GM18873 (cell line): ENCODE data around the gene RNU5B-1.
"Not testable (repeated sequence)": the region's sequence is repeated elsewhere in the genome, so short reads cannot be mapped to it uniquely, and the experiment has no call there.

Experiments used
- ATAC-seq: cut with Tn5 transposase; IDR thresholded peaks from one replicate; pipeline ENCODE4 v1.9.1; 2021; ENCODE audit warnings: mild to moderate bottlenecking, moderate library complexity, moderate number of reproducible peaks; ENCODE audit not compliant: unreplicated experiment, low FRiP score

Gene RNU5B-1

DNA sequence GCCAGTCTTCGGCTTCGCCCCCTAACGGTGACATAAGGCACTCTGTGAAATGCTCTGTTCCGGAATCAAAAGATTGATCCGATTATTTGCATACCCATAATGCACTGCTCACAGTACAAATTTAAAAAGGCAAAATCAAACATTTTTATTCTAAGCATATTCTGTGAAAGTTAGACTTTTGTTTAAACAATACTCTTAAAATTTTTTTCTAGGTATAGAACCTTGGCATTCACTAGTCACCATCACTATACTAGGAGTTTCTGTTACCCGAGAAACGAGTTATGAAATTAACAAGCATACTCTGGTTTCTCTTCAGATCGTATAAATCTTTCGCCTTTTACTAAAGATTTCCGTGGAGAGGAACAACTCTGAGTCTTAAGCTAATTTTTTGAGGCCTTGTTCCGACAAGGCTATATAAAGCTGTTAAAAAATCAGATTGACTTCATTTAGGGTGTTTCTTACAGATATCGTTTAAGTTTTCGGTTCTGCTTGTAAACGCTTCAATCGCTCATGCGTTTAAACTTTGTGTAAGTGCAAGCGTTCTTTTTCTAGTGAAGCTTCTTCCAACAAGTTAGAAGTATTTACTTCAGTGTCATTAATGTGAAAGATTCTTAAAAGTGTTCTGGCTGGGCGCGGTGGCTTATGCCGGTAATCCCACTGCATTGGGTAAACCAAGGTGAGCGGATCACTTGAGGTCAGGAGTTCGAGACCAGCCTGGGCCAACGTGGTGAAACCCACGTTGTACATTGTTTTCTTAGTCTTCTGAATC is at the start of gene RNU5B-1:
RNU5B-1 (plus strand) TSS at position 297 of the 769 bp plus-strand sequence.
- peak; percentile 76 for ATAC-seq

DNA sequence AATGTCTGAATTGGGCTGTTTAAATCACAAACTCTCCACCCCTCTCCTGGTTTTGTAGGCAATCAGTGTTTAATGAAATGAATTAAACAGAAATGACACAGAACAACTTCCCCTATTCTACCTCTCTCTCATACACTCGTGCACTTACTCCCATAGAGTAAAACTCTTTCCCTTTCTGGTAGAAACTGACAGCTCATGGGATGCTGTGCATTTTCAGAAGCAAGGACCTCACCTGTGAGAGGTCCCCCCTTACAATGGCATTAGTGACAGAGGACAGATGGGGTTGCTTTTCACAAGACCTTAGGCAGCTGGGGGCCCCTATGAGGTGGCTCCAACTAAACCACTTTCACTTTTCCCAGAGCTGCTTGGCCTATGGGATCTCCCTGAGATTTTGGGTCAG is 49.7 kb upstream of the RNU5B-1 start:
- no peak for ATAC-seq

DNA sequence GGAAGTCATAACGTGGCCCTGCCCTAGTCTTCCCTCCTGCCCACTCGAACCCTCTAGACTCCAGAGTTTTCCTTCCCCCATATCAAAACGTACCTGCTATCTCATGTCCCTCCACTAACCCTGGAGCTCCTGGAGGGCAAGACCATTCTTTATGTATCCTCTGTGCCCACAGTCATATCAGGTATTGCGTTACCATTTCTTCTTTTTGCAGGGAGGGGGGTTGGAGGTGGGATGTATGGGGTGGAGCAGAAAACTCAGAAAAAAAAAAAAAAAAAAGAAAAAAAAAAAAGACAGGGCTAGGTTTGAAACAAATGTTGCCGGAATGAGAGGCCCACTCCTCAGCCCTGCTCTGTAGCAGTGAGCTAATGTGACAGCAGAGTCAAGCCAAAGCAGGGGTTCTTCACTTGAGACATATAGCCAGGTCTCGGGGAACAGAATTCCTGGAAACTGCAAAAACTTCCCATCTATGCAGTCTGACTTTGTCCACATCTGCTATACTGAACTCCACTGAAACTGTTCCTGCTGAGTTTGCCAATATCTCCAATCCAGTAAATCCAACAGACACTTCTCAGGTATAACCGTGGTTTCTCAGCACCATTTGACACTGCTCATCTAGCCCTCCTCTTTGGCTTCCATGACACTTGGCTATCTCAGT is 48.9 kb upstream of the RNU5B-1 start:
- ATAC-seq: no peak

DNA sequence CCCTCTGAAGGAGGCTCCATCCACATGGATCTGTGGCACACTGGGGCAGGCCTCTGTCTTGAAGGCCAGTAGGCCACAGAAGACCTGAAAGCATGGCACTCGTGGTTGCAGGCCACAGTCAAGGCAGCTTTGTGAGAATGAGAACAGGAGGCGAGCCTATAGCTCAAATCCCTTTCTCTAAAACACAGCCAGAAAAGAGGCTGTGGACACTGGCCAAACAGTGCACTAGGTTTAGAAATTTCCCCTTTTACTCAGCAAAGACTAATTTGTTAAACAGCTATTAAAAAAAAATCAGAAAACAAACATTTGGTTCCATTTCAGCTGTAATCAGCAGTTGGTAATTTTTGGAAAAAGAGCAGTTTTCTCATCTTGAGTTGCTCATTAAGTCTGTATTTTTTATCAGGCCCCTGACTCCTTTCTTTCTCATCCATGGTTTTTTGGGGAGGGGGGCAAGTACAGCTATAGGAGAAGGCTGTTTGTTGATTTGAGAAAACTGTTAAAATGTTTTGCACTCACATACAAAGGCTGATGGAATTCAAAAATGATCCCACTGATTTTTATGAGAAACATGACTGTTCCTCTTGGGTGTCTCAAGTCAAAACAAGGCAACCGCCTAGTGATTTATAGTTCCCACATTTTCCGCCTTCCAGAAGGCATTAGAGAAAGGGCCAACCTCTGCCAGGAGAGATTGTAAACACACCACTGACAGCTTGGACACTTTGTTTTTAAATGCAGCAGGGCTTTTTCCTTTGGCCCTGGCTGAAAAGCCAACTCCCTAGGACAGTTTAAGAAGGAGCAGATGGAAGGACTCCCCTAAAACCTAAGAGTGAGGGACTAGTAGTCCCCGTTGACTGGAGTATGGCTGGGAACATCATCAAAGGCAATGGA is 45.9 kb upstream of the RNU5B-1 start:
- ATAC-seq: no peak

DNA sequence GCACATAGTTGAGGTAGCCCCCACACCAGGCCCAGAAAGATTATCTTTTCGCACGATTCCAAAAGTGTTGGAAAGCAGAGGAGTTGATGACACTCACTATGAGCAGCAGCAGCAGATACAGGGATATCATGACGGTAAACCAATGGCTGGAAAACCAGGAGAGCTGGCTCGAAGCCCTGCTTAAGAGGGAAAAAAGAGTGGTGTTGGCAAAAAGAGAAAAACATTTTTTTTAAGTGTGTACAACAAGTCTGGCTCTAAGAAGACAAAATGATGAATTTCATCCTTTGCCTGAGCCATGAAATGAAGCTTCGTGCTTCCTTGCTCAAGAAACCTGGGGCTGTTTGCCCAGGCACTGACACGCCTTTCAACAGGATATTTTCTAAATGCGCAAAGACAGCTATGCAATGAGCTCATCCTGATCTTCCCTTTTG is 45.1 kb upstream of the RNU5B-1 start:
- no peak for ATAC-seq

DNA sequence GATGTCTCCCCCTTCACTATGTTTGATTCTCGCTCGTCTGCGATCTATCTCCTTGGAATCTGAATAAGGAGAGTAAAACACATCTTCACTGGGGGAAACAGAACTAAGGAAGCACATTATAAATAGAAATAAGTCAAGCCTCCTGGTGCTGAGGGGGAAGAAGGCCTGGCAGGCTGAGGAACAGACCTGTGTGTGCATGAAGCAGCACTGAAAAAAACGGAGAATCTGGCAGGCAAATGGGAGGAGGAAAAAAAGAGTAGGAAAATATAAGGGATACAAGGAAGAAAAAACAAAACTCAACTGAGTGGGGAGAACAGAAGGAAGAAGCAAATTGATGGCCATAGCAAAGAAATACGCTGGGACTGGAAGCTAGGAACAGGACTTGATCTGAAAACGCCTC is 43.5 kb upstream of the RNU5B-1 start:
- no peak for ATAC-seq

DNA sequence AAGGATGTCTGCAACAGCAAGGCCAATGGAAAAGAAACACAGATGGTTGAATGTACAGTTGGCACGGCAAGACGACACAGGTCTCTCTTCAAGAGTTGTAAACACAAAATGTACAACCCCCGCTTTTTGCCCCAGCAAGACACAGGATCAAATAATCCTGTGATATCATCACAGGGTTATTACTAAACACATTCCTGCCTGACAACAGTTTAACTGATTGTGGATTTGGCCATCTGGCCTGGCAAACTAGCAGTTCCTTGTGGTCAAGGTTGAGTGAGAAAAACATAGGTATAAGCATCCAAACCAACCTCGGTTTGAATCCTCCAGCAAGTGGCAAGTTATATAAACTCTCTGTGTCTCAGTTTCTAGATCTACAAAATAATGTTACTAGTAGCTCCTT is 41.2 kb upstream of the RNU5B-1 start:
- ATAC-seq: no peak

DNA sequence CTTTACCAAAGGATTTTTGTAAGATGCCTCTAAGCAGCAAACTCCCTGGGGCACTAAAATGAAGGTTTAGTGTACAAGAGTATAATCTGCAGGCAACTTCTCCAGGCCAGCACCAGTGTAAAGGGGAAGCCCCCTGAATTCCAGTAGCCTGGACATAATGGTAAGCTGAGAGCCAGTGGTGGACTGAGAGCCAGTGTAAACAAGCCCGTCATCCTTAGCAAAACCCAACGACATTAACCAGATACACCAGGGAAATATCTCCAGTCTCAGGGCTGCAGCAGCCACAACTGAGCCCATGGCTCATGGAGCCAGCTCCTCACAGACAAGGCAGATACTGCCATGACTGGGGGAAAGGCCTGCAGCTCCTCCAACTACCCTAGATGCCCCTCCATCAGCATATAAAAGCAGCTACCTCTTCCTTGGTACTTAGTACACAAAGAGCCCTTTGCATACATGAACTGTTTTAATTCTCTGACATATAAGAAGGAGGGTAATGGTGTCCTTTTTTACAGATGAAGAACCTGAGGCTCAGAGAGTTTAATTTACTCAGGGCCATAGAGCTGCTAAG is 39.5 kb upstream of the RNU5B-1 start:
- no peak for ATAC-seq

DNA sequence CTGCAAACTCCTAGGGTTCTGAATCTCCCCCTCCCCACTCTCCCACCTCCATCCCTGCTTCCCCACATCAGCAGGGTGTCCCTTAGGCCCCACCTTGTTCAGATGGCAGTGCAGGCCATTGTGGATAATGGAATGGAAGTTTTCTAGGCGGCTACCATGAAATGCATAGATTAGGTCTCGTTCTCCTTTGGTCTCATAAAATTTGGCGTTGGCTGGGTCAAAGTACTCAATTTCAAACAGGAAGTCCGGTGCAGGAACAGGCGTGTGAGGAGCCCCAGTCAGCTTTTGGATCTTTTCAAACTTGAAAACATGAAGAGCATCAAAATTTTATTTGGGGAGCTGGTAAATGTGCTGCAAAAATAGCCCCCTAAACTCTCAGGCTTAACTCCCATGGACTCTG is 38.0 kb upstream of the RNU5B-1 start:
- no peak for ATAC-seq

DNA sequence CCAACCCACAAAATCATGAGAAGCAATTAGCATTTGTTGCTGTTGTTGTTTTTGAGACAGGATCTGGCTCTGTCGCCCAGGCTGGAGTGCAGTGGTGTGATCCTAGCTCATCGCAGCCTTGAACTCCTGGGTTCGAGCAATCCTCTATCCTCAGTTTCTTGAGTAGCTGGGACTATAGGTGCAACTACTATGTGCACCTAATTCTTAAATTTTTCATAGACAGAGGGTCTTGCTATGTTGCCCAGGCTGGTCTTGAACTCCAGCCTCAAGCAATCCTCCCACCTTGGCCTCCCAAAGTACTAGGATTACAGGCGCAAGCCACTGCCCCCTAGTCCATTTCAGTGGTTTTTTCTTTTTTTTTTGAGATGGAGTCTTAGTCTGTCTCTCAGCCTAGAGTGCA is 36.1 kb upstream of the RNU5B-1 start:
- no peak for ATAC-seq

DNA sequence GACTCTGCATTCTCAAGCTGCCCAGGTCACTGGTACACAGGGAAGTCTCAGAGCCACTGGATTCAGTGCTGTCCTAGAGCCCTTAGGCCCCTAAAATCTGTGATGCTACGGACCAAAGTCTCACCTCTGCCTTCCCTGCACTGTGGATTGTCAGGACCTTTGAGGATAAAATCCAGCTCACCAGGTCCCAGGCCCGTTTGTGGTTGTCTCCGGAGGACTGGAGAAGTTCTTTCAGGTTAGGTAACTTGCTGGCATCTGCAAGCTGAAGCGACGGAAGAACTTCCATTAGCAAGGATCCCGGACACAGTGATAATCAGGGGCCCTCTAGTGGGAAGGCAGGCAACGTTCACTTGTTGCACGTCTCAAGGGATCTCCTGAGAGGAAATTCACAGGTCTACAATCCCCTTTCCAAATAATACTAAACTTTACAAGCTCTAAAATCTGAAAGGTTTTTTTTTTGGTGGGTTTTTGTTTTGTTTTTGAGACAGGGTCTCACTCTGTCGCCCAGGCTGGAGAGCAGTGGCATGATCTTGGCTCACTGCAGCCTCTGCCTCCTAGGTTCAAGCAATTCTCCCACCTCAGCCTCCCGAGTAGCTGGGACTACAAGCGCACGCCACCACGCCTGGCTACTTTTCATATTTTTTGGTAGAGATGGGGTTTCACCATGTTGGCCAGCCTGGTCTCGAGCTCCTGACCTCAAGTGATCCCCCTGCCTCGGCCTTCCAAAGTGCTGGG is 33.5 kb upstream of the RNU5B-1 start:
- not testable (repeated sequence) for ATAC-seq

DNA sequence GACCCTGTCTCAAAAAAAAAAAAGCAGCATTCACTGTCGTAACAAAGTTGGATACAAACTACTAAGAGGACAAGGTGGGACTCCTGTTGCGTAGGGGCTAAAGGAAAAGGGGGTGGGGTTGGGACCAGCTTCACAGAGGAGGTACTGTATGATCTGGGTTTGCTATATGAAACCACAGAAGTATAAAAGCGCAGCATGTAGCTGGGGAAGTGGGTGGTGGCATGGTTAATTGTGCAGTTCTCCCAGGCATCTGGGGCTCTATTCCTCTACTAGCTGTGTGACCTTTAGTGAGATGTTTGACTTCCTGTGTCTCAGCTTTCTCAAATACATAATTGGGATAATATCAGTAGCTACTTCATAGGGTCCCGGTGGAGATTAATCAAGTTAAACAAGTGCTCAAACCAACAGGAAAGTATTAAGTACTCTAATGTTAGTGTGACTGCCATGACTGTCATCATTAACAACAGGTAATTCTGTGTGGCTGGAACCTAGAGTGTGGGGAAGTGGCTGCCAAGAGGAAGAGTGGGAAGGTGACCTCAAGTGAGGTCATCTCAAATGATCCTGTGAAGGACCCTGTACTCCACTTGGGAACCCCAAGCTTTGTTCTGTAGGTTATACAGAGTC is 29.3 kb upstream of the RNU5B-1 start:
- ATAC-seq: no peak

DNA sequence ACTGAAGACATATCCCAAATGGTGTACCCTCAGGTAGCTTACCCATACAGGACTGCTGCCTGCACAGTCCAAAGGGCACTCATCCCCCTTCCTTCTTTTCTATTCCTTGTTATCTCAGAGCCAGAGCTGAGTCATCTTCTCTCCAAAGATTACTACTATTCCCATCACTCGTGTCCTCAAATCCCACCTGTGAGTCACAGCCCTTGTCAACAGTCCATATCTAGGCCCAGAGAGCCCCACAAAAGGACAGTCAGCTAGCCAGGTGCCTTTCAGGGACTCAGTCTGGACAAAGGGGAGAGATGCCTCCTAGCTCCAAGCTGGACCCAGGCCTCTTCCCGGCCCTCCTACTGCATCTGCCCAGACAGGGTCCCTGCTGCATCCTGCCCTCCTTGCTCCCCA is 28.8 kb upstream of the RNU5B-1 start:
- ATAC-seq: no peak

DNA sequence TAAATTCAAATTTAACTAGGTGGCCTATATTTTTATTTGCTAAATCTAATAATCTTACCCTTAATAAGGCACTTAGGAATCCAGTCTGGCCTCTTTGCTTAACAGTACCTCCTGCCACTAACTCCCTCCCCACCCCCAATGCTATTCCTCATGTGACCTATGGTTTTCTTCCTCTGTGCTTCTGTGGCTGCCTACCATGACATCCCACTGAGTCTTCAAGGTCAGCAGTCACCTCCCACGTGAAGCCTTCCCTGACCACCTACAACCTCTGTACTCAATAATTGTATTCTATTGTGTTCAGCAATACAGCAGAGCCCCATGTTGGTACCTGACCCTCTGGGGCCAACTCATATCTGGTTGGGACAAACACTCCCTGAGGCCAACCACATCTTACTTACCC is 27.5 kb upstream of the RNU5B-1 start:
- ATAC-seq: no peak

DNA sequence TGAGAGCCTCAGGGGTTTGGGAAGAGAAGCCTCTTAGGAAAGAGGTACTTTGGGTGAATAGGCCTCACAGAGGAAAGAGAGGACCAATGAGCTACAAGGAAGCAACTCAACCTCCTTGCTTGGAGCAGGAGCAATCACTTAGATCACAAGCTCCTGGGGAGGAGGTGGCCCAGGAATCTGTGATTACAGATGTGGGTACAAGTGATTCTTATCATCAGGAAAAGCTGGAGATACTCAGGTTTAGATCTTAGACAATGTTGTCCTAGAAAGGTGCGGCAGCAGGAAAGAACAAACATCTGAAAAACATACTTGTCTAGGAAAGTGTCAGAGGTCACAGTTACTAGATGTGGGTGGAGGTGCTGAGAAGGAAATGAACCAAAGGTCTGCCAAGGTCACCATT is 26.0 kb upstream of the RNU5B-1 start:
- no peak for ATAC-seq

DNA sequence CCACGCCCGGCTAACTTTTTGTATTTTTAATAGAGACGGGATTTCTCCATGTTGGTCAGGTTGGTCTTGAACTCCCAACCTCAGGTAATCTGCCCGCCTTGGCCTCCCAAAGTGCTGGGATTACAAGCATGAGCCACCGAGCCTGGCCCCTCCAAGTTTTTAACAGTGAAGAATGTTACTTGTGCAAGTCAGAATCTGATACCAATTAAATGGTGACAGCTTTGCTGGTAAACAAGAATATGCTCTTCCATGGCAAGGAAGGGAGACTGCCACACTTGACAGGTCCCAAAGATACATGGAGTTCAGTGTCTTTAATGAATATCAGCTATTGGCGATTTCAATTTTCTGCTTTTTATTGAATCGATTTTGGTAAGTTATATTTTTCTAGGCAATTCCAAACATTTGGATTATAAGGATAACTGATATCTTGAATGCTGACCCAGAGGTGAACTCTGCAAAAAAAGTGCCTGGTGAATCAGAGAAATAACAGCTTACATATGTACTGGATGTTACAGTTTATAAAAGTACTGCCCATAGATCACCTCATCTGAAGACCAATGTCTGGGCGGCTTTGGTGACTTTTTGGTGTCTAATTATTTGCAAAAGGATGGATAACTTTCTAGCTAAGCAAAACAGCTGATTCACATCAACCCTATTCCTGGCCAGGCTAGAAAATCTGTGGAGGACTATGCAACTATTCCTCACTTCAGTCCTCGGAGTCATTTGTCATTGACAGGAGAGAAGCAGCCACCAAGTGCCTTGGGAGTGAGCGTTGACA is 19.0 kb upstream of the RNU5B-1 start:
- no peak for ATAC-seq

DNA sequence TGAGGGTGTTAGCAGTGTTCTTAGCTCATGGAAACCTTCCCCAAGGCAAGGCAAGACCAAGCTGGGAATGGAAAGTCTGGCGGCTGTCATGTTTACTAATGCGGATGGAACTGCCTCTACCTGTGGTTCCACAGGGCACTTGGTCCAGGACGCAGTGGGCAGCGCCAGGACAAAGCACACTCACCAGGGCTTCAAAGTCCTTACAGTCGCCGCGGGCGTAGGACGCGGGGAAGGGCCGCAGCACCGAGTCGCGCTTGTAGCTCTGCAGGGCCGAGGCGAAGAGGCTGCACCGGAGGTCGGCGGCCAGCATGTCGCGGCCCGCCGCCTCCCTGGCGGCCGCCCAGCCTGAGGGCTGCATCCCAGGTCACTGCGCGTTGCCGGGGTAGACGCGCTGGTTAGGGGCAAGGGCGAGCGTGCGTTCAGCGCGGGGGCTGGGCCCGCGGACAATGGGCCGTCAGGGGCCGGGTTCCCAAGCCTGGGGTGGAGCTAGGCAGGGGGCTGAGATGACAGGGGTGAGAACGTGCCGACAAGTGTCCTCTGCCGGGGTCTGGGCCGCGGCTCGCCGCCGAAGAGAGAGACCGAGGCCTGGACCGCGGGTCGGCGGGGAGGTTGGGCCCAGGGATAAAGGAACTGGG is 18.3 kb upstream of the RNU5B-1 start:
- ATAC-seq: peak; percentile 5

DNA sequence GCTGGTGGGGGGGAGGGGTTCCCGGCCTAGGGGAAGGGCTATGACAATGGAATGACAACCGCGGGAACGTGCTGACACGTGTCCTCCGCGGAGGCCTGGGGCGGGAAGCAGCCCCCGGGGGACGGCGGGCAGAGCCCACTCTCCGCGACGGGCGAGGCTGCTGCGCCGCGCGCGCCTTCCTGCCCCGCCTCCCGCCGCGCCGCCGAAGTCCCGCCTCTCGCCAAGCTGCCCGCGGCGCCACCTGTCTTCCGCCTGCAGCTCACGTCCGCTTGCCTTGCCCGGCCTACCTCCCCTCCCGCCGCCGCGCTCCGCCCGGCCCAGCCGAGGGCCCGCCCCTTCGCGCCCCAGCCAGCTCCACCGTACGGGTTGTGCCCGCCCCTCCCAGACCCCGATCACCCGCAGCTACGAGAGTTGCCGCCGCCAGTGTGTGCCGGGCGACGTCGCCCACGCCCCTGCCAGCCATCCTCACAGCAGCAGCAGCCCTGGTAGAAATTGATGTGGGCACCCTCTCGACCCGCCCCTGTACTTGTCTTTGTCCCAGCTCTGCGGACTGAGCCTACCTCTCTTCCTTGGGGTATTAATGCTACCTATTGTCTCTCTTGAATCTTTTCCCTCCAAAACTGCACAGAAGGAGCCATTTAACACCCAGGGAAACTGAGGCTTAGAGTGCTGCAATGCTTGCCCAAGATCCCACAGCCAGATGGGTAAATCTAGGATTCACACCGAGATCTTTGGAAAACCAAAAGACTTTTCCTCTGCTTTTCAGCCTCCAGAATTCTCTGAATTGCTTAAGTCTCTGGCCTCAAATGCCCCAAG is 17.6 kb upstream of the RNU5B-1 start, which contains the start of gene PARP16:
PARP16 (minus strand) TSS at position 180 of the 816 bp plus-strand sequence. CDS start 457 bp downstream, outside the sequence.
- ATAC-seq: peak; percentile 85
